Loucy (cell line): ENCODE measurements around the gene SLC1A4.
A peak's percentile ranks its signal among the peaks of the same experiment; 100 is the strongest.

Experiments
- H2AFZ ChIP-seq: fragments of 200-600 bp; sonication (generic); 2 replicates; pipeline ENCODE4 v1.6.0; 2016; ENCODE audit warnings: antibody characterized with exemption, mild to moderate bottlenecking, low read length, moderate library complexity
- H3F3A ChIP-seq: fragments of 200-600 bp; 2 replicates; pipeline ENCODE4 v1.6.0; 2016; ENCODE audit warnings: antibody characterized with exemption, low read depth, mild to moderate bottlenecking
- H3K27me3 ChIP-seq: fragments of 200-600 bp; sonication (generic); 2 replicates; pipeline ENCODE4 v1.6.1; 2014; ENCODE audit warnings: low read length, mild to moderate bottlenecking; ENCODE audit not compliant: insufficient read depth, poor library complexity, severe bottlenecking
- H3K36me3 ChIP-seq: fragments of 200-600 bp; sonication (generic); 2 replicates; pipeline ENCODE4 v1.6.1; 2016; ENCODE audit warnings: low read length; ENCODE audit not compliant: insufficient read depth
- H3K4me1 ChIP-seq: fragments of 200-600 bp; sonication (generic); 2 replicates; pipeline ENCODE4 v1.5.1; 2014; ENCODE audit warnings: low read length, mild to moderate bottlenecking; ENCODE audit not compliant: insufficient read depth, poor library complexity, severe bottlenecking
- H3K4me2 ChIP-seq: fragments of 200-600 bp; sonication (generic); 2 replicates; pipeline ENCODE4 v1.6.0; 2014; ENCODE audit warnings: antibody characterized with exemption, low read length, low read depth, mild to moderate bottlenecking; ENCODE audit not compliant: poor library complexity, severe bottlenecking
- H3K4me3 ChIP-seq: fragments of 200-600 bp; sonication (generic); 2 replicates; pipeline ENCODE4 v1.5.1; 2014; ENCODE audit warnings: low read length, mild to moderate bottlenecking, mixed read lengths; ENCODE audit not compliant: poor library complexity, severe bottlenecking
- H3K79me2 ChIP-seq: fragments of 200-600 bp; sonication (generic); 2 replicates; pipeline ENCODE4 v1.6.1; 2014; ENCODE audit warnings: low read length; ENCODE audit not compliant: insufficient read depth
- H3K9ac ChIP-seq: fragments of 200-600 bp; sonication (generic); 2 replicates; pipeline ENCODE4 v1.6.0; 2014; ENCODE audit warnings: mild to moderate bottlenecking, low read depth, low read length, moderate library complexity; ENCODE audit not compliant: poor library complexity, severe bottlenecking
- H3K9me2 ChIP-seq: fragments of 200-600 bp; sonication (generic); replicated peaks from 2 replicates; pipeline ENCODE4 v1.6.1; 2016; ENCODE audit warnings: low read depth, low read length, mixed read lengths
- H3K9me3 ChIP-seq: fragments of 200-600 bp; sonication (generic); 2 replicates; pipeline ENCODE4 v1.6.1; 2014; ENCODE audit warnings: mild to moderate bottlenecking, antibody characterized with exemption, low read length, low read depth; ENCODE audit not compliant: insufficient read depth
- H4K20me1 ChIP-seq: fragments of 200-600 bp; sonication (generic); 2 replicates; pipeline ENCODE4 v1.6.0; 2014; ENCODE audit warnings: antibody characterized with exemption, low read length, mild to moderate bottlenecking; ENCODE audit not compliant: insufficient read depth, poor library complexity, severe bottlenecking
- EZH2phosphoT487 ChIP-seq: fragments of 200-600 bp; IDR thresholded peaks from 2 replicates; pipeline ENCODE4 v1.6.1; 2018; ENCODE audit warnings: antibody characterized with exemption, mild to moderate bottlenecking, moderate library complexity, borderline replicate concordance
- TF ChIP-seq, protein P1 (sequence below): fragments of 200-600 bp; sonication (generic); conservative IDR thresholded peaks from 2 replicates; pipeline ENCODE4 v1.5.1; 2014; ENCODE audit warnings: mild to moderate bottlenecking, antibody characterized with exemption, low read length

Gene SLC1A4

DNA sequence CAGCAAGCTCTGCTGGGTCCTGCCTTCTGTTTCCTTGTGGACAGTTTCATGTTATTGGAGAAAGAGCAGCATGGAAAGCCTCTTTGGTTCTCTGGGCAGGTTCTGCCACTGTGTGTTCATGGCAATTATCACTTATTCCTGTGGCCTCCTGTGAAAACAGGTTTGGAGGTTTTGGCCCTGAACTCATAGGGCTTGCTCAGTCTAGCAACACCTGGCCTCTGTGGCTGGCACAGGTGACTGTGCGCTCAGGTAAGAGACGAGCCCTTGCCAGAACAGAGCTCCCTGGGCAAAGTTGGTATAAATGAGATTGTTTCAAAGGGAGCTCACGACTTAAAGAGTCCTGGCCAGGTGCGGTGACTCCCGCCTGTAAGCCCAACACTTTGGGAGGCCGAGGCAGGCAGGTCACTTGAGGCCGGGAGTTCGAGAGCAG is 72.7 kb downstream of the SLC1A4 start:
- no peaks in the 10 kb centered on the region for H3K9me3 ChIP-seq
- no peak overlapping the region for H3K4me3 ChIP-seq
- H2AFZ ChIP-seq: no peak overlapping the region
- H3K9ac ChIP-seq: no peak overlapping the region
- no peak for TF ChIP-seq EZH2phosphoT487
- TF ChIP-seq, protein P1, sequence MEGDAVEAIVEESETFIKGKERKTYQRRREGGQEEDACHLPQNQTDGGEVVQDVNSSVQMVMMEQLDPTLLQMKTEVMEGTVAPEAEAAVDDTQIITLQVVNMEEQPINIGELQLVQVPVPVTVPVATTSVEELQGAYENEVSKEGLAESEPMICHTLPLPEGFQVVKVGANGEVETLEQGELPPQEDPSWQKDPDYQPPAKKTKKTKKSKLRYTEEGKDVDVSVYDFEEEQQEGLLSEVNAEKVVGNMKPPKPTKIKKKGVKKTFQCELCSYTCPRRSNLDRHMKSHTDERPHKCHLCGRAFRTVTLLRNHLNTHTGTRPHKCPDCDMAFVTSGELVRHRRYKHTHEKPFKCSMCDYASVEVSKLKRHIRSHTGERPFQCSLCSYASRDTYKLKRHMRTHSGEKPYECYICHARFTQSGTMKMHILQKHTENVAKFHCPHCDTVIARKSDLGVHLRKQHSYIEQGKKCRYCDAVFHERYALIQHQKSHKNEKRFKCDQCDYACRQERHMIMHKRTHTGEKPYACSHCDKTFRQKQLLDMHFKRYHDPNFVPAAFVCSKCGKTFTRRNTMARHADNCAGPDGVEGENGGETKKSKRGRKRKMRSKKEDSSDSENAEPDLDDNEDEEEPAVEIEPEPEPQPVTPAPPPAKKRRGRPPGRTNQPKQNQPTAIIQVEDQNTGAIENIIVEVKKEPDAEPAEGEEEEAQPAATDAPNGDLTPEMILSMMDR: no peak
- no peaks in the 10 kb centered on the region for H3K27me3 ChIP-seq
- H3K9me2 ChIP-seq: no peaks in the 10 kb centered on the region
- H3K79me2 ChIP-seq: peaks cover 39% of the 10 kb centered on the region
- peaks cover 32% of the 10 kb centered on the region for H3K4me1 ChIP-seq
- peaks cover 9% of the 10 kb centered on the region for H4K20me1 ChIP-seq
- H3F3A ChIP-seq: no peaks in the 10 kb centered on the region
- H3K4me2 ChIP-seq: no peak overlapping the region
- H3K36me3 ChIP-seq: no peaks in the 10 kb centered on the region

DNA sequence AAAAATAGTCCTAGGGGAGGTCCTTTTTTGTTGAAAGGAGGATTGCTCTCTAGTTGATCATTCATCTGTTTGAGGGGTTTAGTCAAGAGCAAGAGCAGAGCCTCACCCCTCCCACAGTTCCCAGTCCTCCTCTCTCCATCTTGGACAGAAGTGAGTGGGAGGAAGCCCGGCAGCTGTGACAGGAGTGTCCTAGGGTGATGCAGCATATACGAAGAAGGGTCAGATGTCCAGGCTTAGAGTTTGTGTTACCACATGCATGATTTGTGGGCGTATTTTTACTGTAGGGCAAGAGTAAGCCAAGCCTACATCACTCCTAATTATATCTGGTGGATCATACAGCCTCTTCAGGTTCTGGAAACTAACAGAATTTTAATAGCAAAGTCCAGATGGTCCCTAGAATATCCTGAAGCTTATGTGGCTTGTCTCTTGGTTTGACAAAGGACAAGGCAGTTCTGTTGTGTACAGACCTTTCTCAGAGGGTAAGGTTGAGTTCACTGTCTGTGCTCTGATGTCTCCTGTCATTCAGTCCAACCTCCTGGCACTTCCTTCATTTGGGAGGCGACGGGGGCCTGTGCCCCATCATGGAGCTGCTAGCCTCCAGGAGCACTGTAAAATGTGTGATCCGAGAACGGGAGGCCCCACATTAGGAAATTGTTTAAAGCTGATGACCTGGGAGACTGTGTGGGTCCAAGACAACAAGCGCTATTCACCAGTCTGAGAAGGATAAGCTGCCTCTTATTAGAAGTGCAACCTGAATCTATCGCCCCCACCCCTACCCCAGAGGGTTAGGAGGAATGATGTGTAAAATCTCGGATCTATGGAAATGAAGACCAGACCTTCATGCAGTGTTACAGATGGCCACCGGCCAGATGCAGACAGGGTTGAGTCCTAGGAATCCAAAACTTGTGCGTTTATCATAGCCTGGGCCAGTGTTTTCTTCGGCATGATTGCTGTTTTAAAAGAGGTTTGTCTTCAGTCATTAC is 73.9 kb downstream of the SLC1A4 start:
- Histone ChIP-seq H3K4me1 (peaks cover 20% of the 10 kb centered on the region), H3K9ac (no peak overlapping the region), H3K79me2 (peaks cover 27% of the 10 kb centered on the region; the same call in 1 of the 2 replicates), H3F3A (no peaks in the 10 kb centered on the region), H3K4me2 (no peak overlapping the region), H2AFZ (no peak overlapping the region), H3K27me3 (no peaks in the 10 kb centered on the region), H3K36me3 (no peaks in the 10 kb centered on the region), H3K9me2 (no peaks in the 10 kb centered on the region), H3K4me3 (no peak overlapping the region), H4K20me1 (peaks cover 1% of the 10 kb centered on the region), H3K9me3 (no peaks in the 10 kb centered on the region)
- TF ChIP-seq EZH2phosphoT487: no peak
- TF ChIP-seq, protein P1: no peak

DNA sequence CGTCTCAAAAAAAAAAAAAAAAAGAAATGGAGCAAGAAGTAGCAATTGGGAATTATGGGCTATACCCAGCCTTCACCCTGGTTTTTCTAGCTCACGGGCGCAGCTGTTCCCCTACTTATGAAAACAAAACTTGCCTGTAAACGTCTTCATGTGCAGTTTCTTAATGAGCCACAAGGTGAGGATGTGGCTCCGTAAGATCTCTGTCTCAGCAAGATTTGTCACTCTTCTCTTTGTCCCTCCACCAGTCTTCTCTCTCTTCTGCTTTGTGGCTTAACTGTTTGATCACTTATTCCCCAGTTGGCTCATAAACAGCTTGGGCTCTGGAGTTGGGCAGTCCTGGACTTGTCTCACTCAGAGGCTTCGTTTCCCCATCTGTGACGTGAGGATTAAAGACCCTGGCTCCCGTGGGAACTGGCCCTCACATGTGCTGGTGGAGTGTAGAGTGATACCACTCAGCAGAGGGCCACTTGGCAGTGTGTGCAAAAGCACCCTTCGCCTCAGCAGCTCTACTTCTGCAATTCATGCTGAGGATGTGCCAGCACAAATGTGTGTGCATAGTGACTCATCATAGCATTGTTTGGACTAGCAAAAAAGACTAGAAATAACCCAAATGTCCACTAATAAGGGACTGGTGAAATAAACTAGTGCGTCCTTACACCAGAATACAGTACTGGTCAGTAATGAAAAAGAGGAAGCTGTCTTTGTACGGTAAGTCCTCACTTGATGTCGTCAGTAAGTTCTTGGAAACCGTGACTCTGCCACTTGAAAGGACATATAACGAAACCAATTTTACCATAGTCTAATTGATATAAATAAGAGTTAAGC is 75.7 kb downstream of the SLC1A4 start:
- Histone ChIP-seq H3K4me2 (no peak overlapping the region), H2AFZ (no peak overlapping the region), H3K9ac (peak overlapping the region; percentile 9)

More for the DNA sequence above, 75.7 kb downstream of the SLC1A4 start:
- H3K79me2 ChIP-seq: peaks cover 12% of the 10 kb centered on the region; the same call in 1 of the 2 replicates
- H3K4me1 ChIP-seq: peaks cover 5% of the 10 kb centered on the region
- H3K4me3 ChIP-seq: no peak overlapping the region
- no peaks in the 10 kb centered on the region for H3K27me3 ChIP-seq
- H3K36me3 ChIP-seq: peaks cover 4% of the 10 kb centered on the region; the same call in 1 of the 2 replicates
- no peaks in the 10 kb centered on the region for H3F3A ChIP-seq
- TF ChIP-seq, protein P1: peak; percentile 86
- TF ChIP-seq EZH2phosphoT487: no peak
- H4K20me1 ChIP-seq: no peaks in the 10 kb centered on the region
- H3K9me3 ChIP-seq: no peaks in the 10 kb centered on the region
- no peaks in the 10 kb centered on the region for H3K9me2 ChIP-seq
